Fibroblast of skin of abdomen (primary cell): Measurements from ENCODE around the gene SLC17A8. TPM values are rescaled to one million over a fixed set of nuclear protein-coding genes. Genes with fewer than 3 reads are reported as not detected.
"Not testable (repeated sequence)": the region's sequence is repeated elsewhere in the genome, so short reads cannot be mapped to it uniquely, and the experiment has no call there.

Experiments used
- DNase-seq: peaks from one replicate; pipeline ENCODE4 v3.0.0-alpha.2; 2013
- polyA plus RNA-seq, 2 experiments: library from polyadenylated mRNA; unstranded; fragments of 120-200 nt; gene quantifications; one replicate each; pipeline ENCODE4 v1.2.1, GENCODE V29; 2013; ENCODE audit not compliant: insufficient read length in 2 of 2

SLC17A8 gene
- not detected for polyA plus RNA-seq (2013, experiment 1 of 2; ENCODE audit: insufficient read length)
- polyA plus RNA-seq (2013, experiment 2 of 2; ENCODE audit: insufficient read length): not detected

GRCh38 chr12:100356644-100357223, at the start of gene SLC17A8:
SLC17A8 (plus strand) TSS chr12:100357074; CDS start chr12:100357392, 318 bp downstream.
- DNase-seq: no peak

GRCh38 chr12:100308138-100308537, 48.7 kb upstream of the SLC17A8 start:
- DNase-seq: not testable (repeated sequence)

GRCh38 chr12:100311317-100311716, 45.6 kb upstream of the SLC17A8 start:
- DNase-seq: no peak

- no peak for DNase-seq
Observed at GRCh38 chr12:100317371-100317770, 39.5 kb upstream of the SLC17A8 start.

GRCh38 chr12:100324498-100324897, 32.4 kb upstream of the SLC17A8 start:
- DNase-seq: no peak

- no peak for DNase-seq
Observed at GRCh38 chr12:100326208-100326607, 30.7 kb upstream of the SLC17A8 start.

- DNase-seq: no peak
Observed at GRCh38 chr12:100329800-100330199, 27.1 kb upstream of the SLC17A8 start.

- DNase-seq: no peak
Observed at GRCh38 chr12:100331871-100332270, 25.0 kb upstream of the SLC17A8 start.

- no peak for DNase-seq
Observed at GRCh38 chr12:100332852-100333251, 24.0 kb upstream of the SLC17A8 start.

- DNase-seq: no peak
Observed at GRCh38 chr12:100337299-100337698, 19.6 kb upstream of the SLC17A8 start.

GRCh38 chr12:100337727-100338126, 19.1 kb upstream of the SLC17A8 start:
- no peak for DNase-seq

GRCh38 chr12:100339071-100339470, 17.8 kb upstream of the SLC17A8 start:
- no peak for DNase-seq

- DNase-seq: not testable (repeated sequence)
Observed at GRCh38 chr12:100342897-100343296, 14.0 kb upstream of the SLC17A8 start.

GRCh38 chr12:100344351-100344750, 12.5 kb upstream of the SLC17A8 start:
- not testable (repeated sequence) for DNase-seq

- no peak for DNase-seq
Observed at GRCh38 chr12:100345020-100345767, 11.7 kb upstream of the SLC17A8 start.

- DNase-seq: peak; percentile 2
Observed at GRCh38 chr12:100346660-100347059, 10.2 kb upstream of the SLC17A8 start.

GRCh38 chr12:100348657-100349454, 8.0 kb upstream of the SLC17A8 start:
- DNase-seq: peak; percentile 28

GRCh38 chr12:100359248-100359647, 2.4 kb downstream of the SLC17A8 start:
- DNase-seq: no peak

GRCh38 chr12:100359822-100360221, 2.9 kb downstream of the SLC17A8 start:
- DNase-seq: peak; percentile 39

- no peak for DNase-seq
Observed at GRCh38 chr12:100360450-100360849, 3.6 kb downstream of the SLC17A8 start.

- DNase-seq: no peak
Observed at GRCh38 chr12:100364324-100364723, 7.5 kb downstream of the SLC17A8 start.

GRCh38 chr12:100365411-100365810, 8.5 kb downstream of the SLC17A8 start:
- no peak for DNase-seq

GRCh38 chr12:100368066-100368465, 11.2 kb downstream of the SLC17A8 start:
- no peak for DNase-seq
